Natural killer cell (primary cell): ENCODE measurements around the gene CAMKK1. TPM values are rescaled to one million over a fixed set of nuclear protein-coding genes. Genes with fewer than 3 reads are reported as not detected.

ENCODE experiments used
- ATAC-seq, 3 donors: fragments of 150-1000 bp in 2 of 3; fragments of 200-7000 bp in 1 of 3; cut with Tn5 transposase; 1 replicate in 1 of 3; 2 replicates in 2 of 3; pipeline ENCODE4 v1.10.0; 2021; ENCODE audit warnings: mild to moderate bottlenecking in 2 of 3, moderate library complexity in 2 of 3
- DNase-seq, 2 donors: peaks; one replicate each; pipeline versions ENCODE4 v3.0.0 to v3.0.0-alpha.2; 2013 to 2021; ENCODE audit warnings: mixed read lengths in 1 of 2
- H3K27ac ChIP-seq: one replicate; pipeline ENCODE4 v1.5.1; 2013; ENCODE audit warnings: mild to moderate bottlenecking, low read length
- H3K27me3 ChIP-seq: one replicate; pipeline ENCODE4 v1.6.1; 2013; ENCODE audit warnings: low read length; ENCODE audit not compliant: control insufficient read depth, insufficient read depth
- H3K36me3 ChIP-seq: one replicate; pipeline ENCODE4 v1.6.1; 2013; ENCODE audit warnings: low read length; ENCODE audit not compliant: control insufficient read depth, insufficient read depth
- H3K4me1 ChIP-seq: one replicate; pipeline ENCODE4 v1.6.1; 2013; ENCODE audit warnings: low read length; ENCODE audit not compliant: control insufficient read depth, insufficient read depth
- H3K4me3 ChIP-seq: one replicate; pipeline ENCODE4 v1.5.1; 2013; ENCODE audit warnings: low read length
- H3K9me3 ChIP-seq: one replicate; pipeline ENCODE4 v1.6.1; 2013; ENCODE audit warnings: low read length; ENCODE audit not compliant: control insufficient read depth, insufficient read depth
- H3K27ac Mint-ChIP-seq, 2 donors: one replicate each; pipeline ENCODE4 v1.8.0; 2022; ENCODE audit warnings: mild to moderate bottlenecking in 2 of 2, mixed read lengths in 2 of 2, moderate library complexity in 1 of 2
- H3K27me3 Mint-ChIP-seq, 2 donors: one replicate each; pipeline ENCODE4 v1.8.0; 2022; ENCODE audit warnings: low read depth in 2 of 2, mixed read lengths in 2 of 2
- H3K36me3 Mint-ChIP-seq: one replicate; pipeline ENCODE4 v1.8.0; 2022; ENCODE audit warnings: mixed read lengths
- H3K4me1 Mint-ChIP-seq, 2 donors: one replicate each; pipeline ENCODE4 v1.8.0; 2022; ENCODE audit warnings: mixed read lengths in 2 of 2
- H3K4me3 Mint-ChIP-seq: one replicate; pipeline ENCODE4 v1.8.0; 2022; ENCODE audit warnings: mild to moderate bottlenecking, moderate library complexity, mixed read lengths
- H3K9me3 Mint-ChIP-seq, 2 donors: one replicate each; pipeline ENCODE4 v1.8.0; 2022; ENCODE audit warnings: mixed read lengths in 2 of 2
- CTCF ChIP-seq: fragments of 200-600 bp; IDR thresholded peaks from one replicate; pipeline ENCODE4 v1.8.0; 2022; ENCODE audit warnings: antibody characterized with exemption
- WGBS: methylation state at CpG from one replicate; pipeline ENCODE4 v1.1.7; 2013; ENCODE audit warnings: missing lambda C conversion rate; ENCODE audit not compliant: insufficient coverage; 5-methylcytosine and 5-hydroxymethylcytosine counted together
- intact Hi-C: fragments of 100-400 bp; cut with micrococcal nuclease; formaldehyde crosslinking; loops from one replicate; pipeline ENCODE4 v1.14.2; 2022
- total RNA-seq, 4 donors: library from RNA; stranded (reverse); fragments of 120-200 nt in 1 of 4; gene quantifications; one replicate each; pipeline versions ENCODE4 v1.2.3 to v1.2.4, GENCODE V29; 2013 to 2022

CAMKK1 gene
- total RNA-seq, 3 donors from 2014 or later (not counting 1 experiment from before 2014, with no cell fraction given): 3.2 to 4.3 (median 3.9) TPM

- peaks cover 0 to 3% of the 10 kb centered on the region in 2 donors for H3K27me3 Mint-ChIP-seq
- Histone ChIP-seq H3K4me3 (no peak overlapping the region), H3K9me3 (no peaks in the 10 kb centered on the region), H3K4me1 (peaks cover 18% of the 10 kb centered on the region), H3K27me3 (no peaks in the 10 kb centered on the region), H3K36me3 (peaks cover 11% of the 10 kb centered on the region), H3K27ac (no peak overlapping the region)
- peaks cover 18 to 40% of the 10 kb centered on the region in 2 donors for H3K4me1 Mint-ChIP-seq
- H3K4me3 Mint-ChIP-seq: peak overlapping the region; percentile 92
- no peaks in the 10 kb centered on the region for H3K36me3 Mint-ChIP-seq
- WGBS: 28% methylated on average over 3 of the region's 3 CpGs
- no peak for ATAC-seq
- intact Hi-C loops: no loop called here
- peak overlapping the region; percentile 16 to 42 for H3K27ac Mint-ChIP-seq
- H3K9me3 Mint-ChIP-seq: no peaks in the 10 kb centered on the region
- TF ChIP-seq CTCF: peak; percentile 55
- peak in 1 of 2 donors; percentile 75 for DNase-seq
Measured at GRCh38 chr17:3843935-3844516, 48.8 kb downstream of the CAMKK1 start.

GRCh38 chr17:3838206-3838605 lies 54.6 kb downstream of the CAMKK1 start:
- no peaks in the 10 kb centered on the region for H3K27me3 Mint-ChIP-seq
- H3K4me1 Mint-ChIP-seq: peaks cover 6 to 28% of the 10 kb centered on the region in 2 donors
- H3K27ac Mint-ChIP-seq: peak overlapping the region in 1 of 2 donors; percentile 23
- H3K36me3 ChIP-seq: peaks cover 33% of the 10 kb centered on the region
- WGBS: 90% methylated on average over 12 of the region's 12 CpGs
- H3K4me3 ChIP-seq: no peak overlapping the region
- no peaks in the 10 kb centered on the region for H3K27me3 ChIP-seq
- peaks cover 8% of the 10 kb centered on the region for H3K36me3 Mint-ChIP-seq
- H3K4me1 ChIP-seq: no peaks in the 10 kb centered on the region
- H3K27ac ChIP-seq: no peak overlapping the region
- no peak for TF ChIP-seq CTCF
- no peaks in the 10 kb centered on the region for H3K9me3 ChIP-seq
- DNase-seq (no peak), ATAC-seq (no peak)
- H3K9me3 Mint-ChIP-seq: no peaks in the 10 kb centered on the region
- H3K4me3 Mint-ChIP-seq: no peak overlapping the region
- intact Hi-C loops: no loop called here

DNA sequence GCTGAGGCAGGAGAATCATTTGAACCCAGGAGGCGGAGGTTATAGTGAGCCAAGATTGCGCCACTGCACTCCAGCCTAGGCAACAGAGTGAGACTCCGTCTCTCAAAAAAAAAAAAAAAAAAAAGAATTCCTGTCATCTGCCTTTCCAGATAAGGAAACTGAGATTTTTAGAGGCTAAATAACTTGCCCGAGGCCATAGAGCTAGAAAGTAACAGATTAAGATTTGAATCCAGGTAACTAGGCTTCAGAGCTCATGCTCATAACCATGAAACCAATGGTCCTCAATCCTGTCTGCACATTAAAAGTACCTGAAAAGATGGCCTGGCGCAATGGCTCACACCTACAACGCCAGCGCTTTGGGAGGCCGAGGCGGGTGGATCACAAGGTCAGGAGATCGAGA lies 56.3 kb downstream of the CAMKK1 start:
- no peak overlapping the region for H3K4me3 Mint-ChIP-seq
- Histone ChIP-seq H3K27me3 (no peaks in the 10 kb centered on the region), H3K4me1 (no peaks in the 10 kb centered on the region), H3K27ac (no peak overlapping the region), H3K4me3 (no peak overlapping the region), H3K36me3 (peaks cover 33% of the 10 kb centered on the region), H3K9me3 (no peaks in the 10 kb centered on the region)
- WGBS: 96% methylated on average over 10 of the region's 10 CpGs
- intact Hi-C loops: no loop called here
- no peaks in the 10 kb centered on the region for H3K27me3 Mint-ChIP-seq
- H3K27ac Mint-ChIP-seq: no peak overlapping the region
- DNase-seq (no peak), ATAC-seq (no peak)
- H3K36me3 Mint-ChIP-seq: peaks cover 8% of the 10 kb centered on the region
- no peak for TF ChIP-seq CTCF
- H3K9me3 Mint-ChIP-seq: no peaks in the 10 kb centered on the region
- H3K4me1 Mint-ChIP-seq: peaks cover 6 to 28% of the 10 kb centered on the region in 2 donors
